Measurements from ENCODE around the gene TEX22. TPM values are rescaled to one million over a fixed set of nuclear protein-coding genes. Genes with fewer than 3 reads are reported as not detected.

The TEX22 gene
- total RNA-seq, 1 experiment from 2014 or later, result 0.29 TPM

GRCh38 chr14:105394714-105395537 is 3.4 kb upstream of the TEX22 start:
- Histone ChIP-seq H3K79me2 (ENCODE audit: low read length) (peaks cover 16% of the 10 kb centered on the region), H3K27ac (ENCODE audit: low read length) (no peak overlapping the region), H3K27me3 (ENCODE audit: low read length) (no peaks in the 10 kb centered on the region), H3K9me2 (replicated peaks; ENCODE audit: low read length) (no peaks in the 10 kb centered on the region), H3K4me3 (ENCODE audit: low read length) (no peak overlapping the region), H3F3A (ENCODE audit: low read length, unreplicated experiment) (no peaks in the 10 kb centered on the region), H3K4me1 (ENCODE audit: insufficient read depth, low read length) (peaks cover 16% of the 10 kb centered on the region), H3K9ac (ENCODE audit: low read length) (no peak overlapping the region), H3K9me3 (ENCODE audit: low read length) (no peaks in the 10 kb centered on the region), H3K36me3 (ENCODE audit: low read depth, low read length) (no peaks in the 10 kb centered on the region), H2AFZ (ENCODE audit: low read length) (no peak overlapping the region), H3K4me2 (ENCODE audit: low read length) (no peak overlapping the region), H4K20me1 (ENCODE audit: low read length) (no peaks in the 10 kb centered on the region)
- ATAC-seq, result no peak
- no peak for TF ChIP-seq EZH2phosphoT487 (IDR thresholded peaks at IDR 0.05; ENCODE audit: borderline replicate concordance, low read length)
- no peak for TF ChIP-seq EZH2 (IDR thresholded peaks at IDR 0.05; ENCODE audit: low read length, unreplicated experiment)
- TF ChIP-seq, protein P1, sequence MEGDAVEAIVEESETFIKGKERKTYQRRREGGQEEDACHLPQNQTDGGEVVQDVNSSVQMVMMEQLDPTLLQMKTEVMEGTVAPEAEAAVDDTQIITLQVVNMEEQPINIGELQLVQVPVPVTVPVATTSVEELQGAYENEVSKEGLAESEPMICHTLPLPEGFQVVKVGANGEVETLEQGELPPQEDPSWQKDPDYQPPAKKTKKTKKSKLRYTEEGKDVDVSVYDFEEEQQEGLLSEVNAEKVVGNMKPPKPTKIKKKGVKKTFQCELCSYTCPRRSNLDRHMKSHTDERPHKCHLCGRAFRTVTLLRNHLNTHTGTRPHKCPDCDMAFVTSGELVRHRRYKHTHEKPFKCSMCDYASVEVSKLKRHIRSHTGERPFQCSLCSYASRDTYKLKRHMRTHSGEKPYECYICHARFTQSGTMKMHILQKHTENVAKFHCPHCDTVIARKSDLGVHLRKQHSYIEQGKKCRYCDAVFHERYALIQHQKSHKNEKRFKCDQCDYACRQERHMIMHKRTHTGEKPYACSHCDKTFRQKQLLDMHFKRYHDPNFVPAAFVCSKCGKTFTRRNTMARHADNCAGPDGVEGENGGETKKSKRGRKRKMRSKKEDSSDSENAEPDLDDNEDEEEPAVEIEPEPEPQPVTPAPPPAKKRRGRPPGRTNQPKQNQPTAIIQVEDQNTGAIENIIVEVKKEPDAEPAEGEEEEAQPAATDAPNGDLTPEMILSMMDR (conservative IDR thresholded peaks at IDR 0.05; ENCODE audit: low read depth, low read length), result no peak
- intact Hi-C loops (cut with micrococcal nuclease), result no loop called here
- DNase-seq, result no peak
- ChIA-PET POLR2A (ENCODE audit: unreplicated experiment) (no interaction called here), CTCF (no interaction called here)
- no TSS peak for BruUV-seq (replicated peaks)

DNA sequence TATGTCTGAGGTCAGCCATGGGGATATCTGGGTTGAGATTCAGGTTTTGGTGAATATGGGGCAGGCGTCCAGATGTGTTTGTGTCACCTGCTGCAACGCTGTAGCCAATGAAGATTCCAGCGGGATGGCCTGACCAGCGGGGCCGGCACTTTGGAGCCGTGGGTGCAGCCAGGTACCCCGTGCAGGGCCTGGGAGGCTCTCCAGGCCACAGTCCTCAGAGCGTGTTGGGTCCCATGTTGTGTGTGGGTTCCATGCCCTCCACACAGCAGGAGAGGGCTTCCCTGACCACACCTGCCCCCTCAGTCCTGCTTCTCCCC is 2.8 kb upstream of the TEX22 start:
- DNase-seq, result no peak
- no peak overlapping the region for H2AFZ ChIP-seq (ENCODE audit: low read length)
- POLR2A ChIA-PET (ENCODE audit: unreplicated experiment), result no interaction called here
- peaks cover 17% of the 10 kb centered on the region for H3K4me1 ChIP-seq (ENCODE audit: insufficient read depth, low read length)
- CTCF ChIA-PET, result no interaction called here
- H3K27me3 ChIP-seq (ENCODE audit: low read length), result no peaks in the 10 kb centered on the region
- no peak overlapping the region for H3K4me2 ChIP-seq (ENCODE audit: low read length)
- H3F3A ChIP-seq (ENCODE audit: low read length, unreplicated experiment), result no peaks in the 10 kb centered on the region
- no peak overlapping the region for H3K4me3 ChIP-seq (ENCODE audit: low read length)
- no TSS peak for BruUV-seq (replicated peaks)
- TF ChIP-seq EZH2 (IDR thresholded peaks at IDR 0.05; ENCODE audit: low read length, unreplicated experiment), result no peak
- TF ChIP-seq, protein P1 (conservative IDR thresholded peaks at IDR 0.05; ENCODE audit: low read depth, low read length), result no peak
- no peak for TF ChIP-seq EZH2phosphoT487 (IDR thresholded peaks at IDR 0.05; ENCODE audit: borderline replicate concordance, low read length)
- intact Hi-C loops (cut with micrococcal nuclease), result no loop called here
- no peak overlapping the region for H3K27ac ChIP-seq (ENCODE audit: low read length)
- H3K79me2 ChIP-seq (ENCODE audit: low read length), result peaks cover 19% of the 10 kb centered on the region
- H3K36me3 ChIP-seq (ENCODE audit: low read depth, low read length), result peaks cover 4% of the 10 kb centered on the region; the same call in 1 of the 2 replicates
- no peak for ATAC-seq
- no peaks in the 10 kb centered on the region for H3K9me3 ChIP-seq (ENCODE audit: low read length)
- H4K20me1 ChIP-seq (ENCODE audit: low read length), result no peaks in the 10 kb centered on the region
- H3K9me2 ChIP-seq (replicated peaks; ENCODE audit: low read length), result no peaks in the 10 kb centered on the region
- H3K9ac ChIP-seq (ENCODE audit: low read length), result no peak overlapping the region

DNA sequence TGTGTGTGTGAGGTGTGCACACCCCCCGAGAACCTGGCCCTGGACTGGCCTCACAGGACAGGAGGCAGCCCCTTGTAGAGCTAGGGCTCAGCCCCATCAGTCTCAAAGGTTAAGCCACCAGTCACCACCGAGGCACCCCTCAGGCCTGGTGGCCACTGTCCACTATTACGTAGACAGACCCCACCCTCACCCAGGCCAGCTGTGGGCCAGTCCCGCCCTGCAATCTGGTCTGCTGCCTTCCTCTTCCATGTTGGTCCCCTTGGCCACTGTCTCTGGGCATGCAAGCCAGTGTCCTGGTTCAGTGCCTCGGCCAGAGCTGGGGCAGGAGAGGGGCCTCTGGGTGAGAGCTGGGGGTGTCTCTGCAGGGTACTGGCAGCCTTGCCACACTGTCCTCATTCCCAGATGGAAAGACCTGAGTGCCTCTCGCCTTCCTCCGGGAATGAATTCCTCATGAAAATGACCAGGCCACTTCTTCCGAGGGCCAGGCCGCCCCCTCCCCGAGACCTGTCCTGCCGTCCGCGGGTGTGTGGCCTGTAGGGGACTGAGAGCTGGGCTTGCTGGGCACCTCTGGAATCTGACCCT is 897 bp upstream of the TEX22 start:
- ATAC-seq, result 0 out of 2 replicates have a peak, but pooled peaks have one; percentile 3
- Histone ChIP-seq H3K27ac (ENCODE audit: low read length) (peak overlapping the region; percentile 49), H3F3A (ENCODE audit: low read length, unreplicated experiment) (no peaks in the 10 kb centered on the region), H3K79me2 (ENCODE audit: low read length) (peaks cover 19% of the 10 kb centered on the region), H2AFZ (ENCODE audit: low read length) (peak overlapping the region; percentile 77), H3K9ac (ENCODE audit: low read length) (peak overlapping the region; percentile 95), H3K4me3 (ENCODE audit: low read length) (peak overlapping the region; percentile 90; the same call in 1 of the 2 replicates), H3K4me2 (ENCODE audit: low read length) (peak overlapping the region; percentile 96), H3K36me3 (ENCODE audit: low read depth, low read length) (peaks cover 11% of the 10 kb centered on the region), H4K20me1 (ENCODE audit: low read length) (no peaks in the 10 kb centered on the region), H3K4me1 (ENCODE audit: insufficient read depth, low read length) (peaks cover 17% of the 10 kb centered on the region), H3K9me2 (replicated peaks; ENCODE audit: low read length) (no peaks in the 10 kb centered on the region), H3K27me3 (ENCODE audit: low read length) (no peaks in the 10 kb centered on the region), H3K9me3 (ENCODE audit: low read length) (no peaks in the 10 kb centered on the region)
- DNase-seq, result no peak
- CTCF ChIA-PET, result no interaction called here
- intact Hi-C loops (cut with micrococcal nuclease), result no loop called here
- TSS peak; percentile 99 for BruUV-seq (replicated peaks)
- POLR2A ChIA-PET (ENCODE audit: unreplicated experiment), result no interaction called here
- TF ChIP-seq, protein P1 (conservative IDR thresholded peaks at IDR 0.05; ENCODE audit: low read depth, low read length), result no peak
